Activated effector memory CD4-positive, alpha-beta T cell treated with Interleukin-2 at 50 U/mL for 16 hours (primary cell): Measurements from ENCODE around the gene NIPAL3.
A peak's percentile ranks its signal among the peaks of the same experiment; 100 is the strongest.

ENCODE experiments used
- DNase-seq: peaks from one replicate; pipeline ENCODE4 v3.0.0-alpha.2; 2020

NIPAL3 gene

GRCh38 chr1:24415334-24415909 lies at the start of gene NIPAL3:
Gene NIPAL3, plus strand, starts transcription at chr1:24415802. Its CDS starts 3,746 bp downstream, at chr1:24419548.
- peak; percentile 95 for DNase-seq

DNA sequence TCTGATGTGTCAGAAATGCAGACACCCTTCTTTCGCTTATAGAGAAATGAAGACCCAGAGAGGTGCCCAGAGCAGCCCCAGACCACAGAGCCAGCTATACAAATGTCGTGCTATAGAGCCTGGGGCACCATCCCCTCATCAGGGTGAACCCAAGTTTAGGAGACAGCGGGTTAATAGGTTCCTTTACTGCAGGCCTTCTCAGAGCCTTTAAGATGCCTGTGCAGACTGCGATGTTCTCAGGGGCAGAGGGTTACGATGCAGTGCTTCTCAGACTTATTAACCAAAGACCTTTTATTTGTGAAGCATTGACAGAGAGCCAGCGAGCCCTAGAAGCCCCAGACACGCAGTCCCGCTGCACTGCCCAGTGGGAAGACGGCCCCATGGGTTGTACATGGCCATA lies 48.9 kb upstream of the NIPAL3 start:
- DNase-seq, result no peak

DNA sequence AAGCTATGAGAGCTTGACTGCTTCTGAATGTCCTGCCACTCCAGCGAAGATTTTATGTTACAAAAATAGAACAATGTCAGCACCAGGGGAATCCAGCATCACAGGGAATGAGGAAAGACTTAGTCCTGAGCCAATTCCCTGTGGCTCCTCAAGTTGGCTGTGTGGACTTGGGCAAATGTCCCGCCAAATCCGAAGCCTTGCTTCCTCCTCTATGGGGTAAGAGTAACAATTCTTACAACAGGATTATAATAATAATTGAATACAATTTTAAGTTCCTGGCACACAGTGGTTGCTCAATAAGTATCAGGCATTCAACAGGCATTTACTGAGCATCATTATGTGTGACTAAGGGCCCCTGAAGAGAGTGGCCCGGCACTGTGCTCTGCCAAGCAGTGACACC lies 46.4 kb upstream of the NIPAL3 start:
- no peak for DNase-seq

DNA sequence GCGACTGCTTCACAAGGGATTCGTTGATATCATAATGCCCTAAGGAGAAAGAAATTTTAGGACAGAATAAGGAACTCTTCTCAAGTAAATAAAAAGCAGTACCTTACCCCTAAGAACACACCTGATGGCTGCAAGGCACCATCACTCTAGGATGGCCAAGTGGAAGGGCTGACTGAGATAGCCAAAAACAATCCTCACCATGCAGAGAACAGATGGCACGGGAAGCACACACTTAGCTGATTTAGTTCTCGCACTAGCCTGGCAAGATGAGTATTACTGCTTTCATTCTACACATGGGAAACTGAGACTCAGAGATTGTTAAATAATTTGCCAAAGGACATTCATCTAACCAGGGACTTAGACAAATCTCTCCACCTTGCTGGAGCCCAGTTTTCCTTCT lies 45.8 kb upstream of the NIPAL3 start:
- DNase-seq, result no peak

DNA sequence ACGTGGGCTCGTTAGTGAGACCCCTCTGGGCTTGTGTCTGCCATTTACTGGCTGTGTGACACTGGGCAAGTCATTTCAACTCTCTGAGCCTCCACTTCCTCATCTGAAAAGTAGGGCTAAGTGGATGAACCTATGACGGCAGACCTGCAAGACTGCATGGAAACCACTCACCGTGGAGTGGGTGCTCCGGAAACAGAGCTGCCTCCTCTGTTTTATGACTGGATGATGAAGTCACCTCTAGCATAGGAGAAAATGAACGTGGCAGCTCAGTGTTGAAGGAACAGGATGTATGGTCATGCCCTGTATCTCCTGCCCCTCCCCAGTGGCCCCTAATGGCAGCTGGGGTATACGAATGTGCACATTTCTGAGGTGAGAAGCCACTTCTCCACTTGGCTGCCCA lies 42.6 kb upstream of the NIPAL3 start:
- no peak for DNase-seq

GRCh38 chr1:24373710-24374109 lies 41.9 kb upstream of the NIPAL3 start:
- no peak for DNase-seq

- no peak for DNase-seq
These were observed 40.5 kb upstream of the NIPAL3 start for GRCh38 chr1:24374891-24375786.

DNA sequence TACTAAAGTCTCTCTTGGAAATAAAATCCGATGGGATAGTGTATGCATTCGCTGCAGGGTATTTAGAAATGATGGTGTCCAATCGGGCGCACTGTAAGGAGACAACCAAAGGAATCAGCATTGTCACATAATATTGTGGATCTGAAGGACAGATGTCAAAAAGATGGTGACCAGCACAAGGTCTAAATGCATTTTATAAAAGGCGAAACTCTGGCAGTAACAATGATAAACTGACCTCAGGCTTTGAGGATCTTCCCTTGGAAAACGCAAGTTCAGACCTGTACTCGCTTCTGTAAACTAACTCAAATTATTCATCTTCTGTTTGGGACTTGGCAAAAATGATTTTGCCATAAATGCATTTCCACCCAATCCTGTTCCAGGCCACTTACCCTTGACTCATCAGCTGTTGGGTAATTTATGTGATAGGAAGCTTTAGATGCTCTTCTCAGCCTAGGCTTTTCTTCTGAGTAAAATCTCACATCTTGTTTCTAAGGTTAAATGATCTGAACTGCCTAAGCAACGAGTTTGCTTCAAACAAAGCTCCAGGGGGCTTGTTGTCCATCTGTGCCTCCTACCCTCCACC lies 35.8 kb upstream of the NIPAL3 start:
- DNase-seq, result no peak

GRCh38 chr1:24380508-24380907 lies 35.1 kb upstream of the NIPAL3 start:
- no peak for DNase-seq

DNA sequence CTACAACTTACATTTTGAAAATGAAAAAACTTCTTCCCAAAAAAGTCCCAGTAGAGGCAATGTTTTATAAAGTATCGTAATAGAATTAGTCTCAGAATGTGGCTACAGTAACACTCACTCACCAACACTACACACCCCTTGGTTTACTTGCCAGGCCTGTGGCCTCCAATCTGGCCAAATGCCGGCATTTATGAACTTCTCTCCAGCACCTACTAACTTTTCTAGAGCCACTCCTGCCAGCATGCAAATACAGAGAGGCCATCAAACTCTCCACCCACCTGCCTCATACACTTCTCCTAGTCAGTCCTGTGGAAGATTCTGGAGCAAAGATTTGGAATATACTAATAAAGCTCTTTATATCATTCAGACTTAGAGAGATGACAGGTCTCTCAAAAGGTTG lies 34.3 kb upstream of the NIPAL3 start:
- DNase-seq, result no peak

DNA sequence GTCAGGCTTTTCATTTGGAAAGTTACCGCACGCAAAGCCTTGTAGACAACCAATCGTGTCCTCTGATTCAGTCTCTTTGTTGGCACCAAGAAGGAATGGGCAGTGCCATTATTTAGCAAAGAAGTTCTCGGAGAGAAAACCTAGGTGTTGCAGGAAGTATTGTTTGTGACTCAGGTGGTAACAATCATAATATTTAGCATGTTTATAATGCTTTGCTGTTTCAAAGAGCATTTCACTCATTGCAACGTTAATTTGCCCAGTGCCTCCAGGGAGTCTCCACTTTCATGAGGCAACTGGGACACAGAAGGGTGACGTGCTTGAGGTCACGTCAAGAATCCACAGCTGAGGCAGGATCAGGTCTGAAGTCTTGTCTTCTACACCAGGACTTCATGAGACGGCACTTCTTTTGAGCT lies 33.4 kb upstream of the NIPAL3 start:
- no peak for DNase-seq

DNA sequence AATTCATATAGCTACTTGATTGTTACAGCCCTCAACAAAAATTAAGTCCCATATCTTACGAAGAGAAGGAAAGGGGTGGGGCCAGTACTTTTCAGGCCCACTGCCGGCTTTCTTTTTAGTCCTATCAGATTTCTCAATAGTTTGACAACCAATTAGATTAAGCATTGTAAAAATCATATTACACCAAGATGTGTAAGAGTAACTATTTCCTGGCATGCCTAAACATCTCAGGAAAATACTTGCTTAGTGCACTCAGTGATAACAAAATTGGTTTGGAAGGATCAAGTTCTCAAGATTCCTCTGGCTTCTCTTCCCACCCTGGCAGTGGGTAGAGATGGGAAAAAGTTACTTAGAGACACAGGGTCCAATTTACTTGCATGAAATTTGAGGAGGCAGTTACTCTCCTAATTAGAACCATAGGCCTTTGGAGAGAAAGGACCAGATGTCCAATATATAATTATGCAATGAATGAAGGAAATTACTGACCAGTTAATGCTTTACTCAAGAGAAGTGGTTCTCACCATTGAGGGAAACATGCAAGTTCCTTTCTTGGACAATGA lies 32.1 kb upstream of the NIPAL3 start:
- DNase-seq, result no peak

GRCh38 chr1:24384251-24385090 lies 31.1 kb upstream of the NIPAL3 start:
- DNase-seq, result no peak

DNA sequence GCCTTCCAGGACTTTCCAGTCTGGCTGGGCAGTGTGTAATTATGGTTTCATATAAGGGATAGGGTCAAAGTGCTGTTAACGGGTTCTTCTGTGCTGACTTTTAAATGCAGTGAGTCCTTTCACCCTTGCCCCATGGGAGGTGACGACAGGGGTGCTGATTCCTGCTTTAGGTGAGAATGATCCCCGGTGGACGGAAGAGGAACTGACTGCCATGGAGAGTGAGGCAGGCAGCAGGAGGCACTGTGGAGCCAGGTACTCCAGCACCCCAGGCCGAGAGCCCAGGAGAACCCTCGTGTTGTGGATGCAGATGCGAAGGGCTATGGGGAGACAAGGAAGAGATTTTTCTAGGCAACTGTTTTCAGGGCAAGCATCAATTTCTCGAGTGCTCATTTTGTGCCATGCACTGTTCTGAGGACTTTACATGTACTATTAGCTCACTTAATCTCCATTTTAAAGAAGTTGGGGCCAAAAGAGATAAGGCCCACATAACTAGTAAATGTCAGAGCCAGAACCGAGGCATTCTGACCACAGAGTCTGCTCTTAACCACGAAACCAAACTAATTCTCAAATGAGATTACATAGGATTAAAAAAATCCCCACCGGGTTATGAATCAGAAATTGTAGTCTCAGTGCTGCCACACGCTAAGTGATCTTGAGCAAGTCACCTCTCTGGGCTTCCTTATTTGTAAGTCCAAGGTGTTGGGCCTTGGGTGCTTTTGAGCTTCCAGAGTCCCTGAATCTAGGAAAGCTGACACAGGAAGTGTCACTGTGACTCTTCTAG lies 30.3 kb upstream of the NIPAL3 start:
- no peak for DNase-seq

DNA sequence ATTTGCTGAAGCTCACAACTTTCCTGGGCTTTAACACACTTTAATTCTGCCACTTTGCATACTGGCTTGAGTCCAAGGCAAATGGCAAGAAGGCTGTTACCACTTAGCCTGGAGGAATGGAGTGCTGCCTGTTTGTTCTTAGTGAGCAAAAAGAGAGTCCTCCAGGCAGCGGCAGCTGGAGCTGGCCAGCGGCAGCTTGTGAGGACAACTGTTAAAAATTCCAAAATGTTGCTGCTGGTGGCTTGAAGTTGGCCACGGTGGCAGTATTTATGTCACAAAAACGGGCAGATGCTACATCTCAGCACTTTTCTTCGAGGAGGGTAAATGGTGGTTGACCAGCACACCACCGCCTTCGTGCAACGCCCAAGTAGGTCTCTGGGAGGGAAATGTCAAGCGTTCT lies 29.4 kb upstream of the NIPAL3 start:
- no peak for DNase-seq

DNA sequence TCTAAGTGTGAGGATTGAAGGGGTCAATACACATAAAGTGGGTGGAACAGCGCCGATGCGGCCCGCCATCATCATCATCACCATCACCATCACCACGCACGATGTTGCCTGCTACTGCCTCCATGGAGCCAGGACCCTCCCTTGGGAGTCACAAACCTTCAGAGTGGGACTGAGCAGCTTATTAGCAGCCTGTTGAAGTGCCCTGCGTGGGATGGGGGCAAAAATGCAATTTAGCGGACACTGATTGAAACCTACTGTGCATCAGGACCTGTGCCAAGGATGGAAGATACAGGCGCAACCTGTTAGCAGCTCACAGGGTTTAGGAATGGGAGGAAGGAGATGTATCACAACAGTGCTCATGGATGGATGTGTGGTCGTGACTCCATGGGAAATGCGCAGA lies 28.7 kb upstream of the NIPAL3 start:
- no peak for DNase-seq

DNA sequence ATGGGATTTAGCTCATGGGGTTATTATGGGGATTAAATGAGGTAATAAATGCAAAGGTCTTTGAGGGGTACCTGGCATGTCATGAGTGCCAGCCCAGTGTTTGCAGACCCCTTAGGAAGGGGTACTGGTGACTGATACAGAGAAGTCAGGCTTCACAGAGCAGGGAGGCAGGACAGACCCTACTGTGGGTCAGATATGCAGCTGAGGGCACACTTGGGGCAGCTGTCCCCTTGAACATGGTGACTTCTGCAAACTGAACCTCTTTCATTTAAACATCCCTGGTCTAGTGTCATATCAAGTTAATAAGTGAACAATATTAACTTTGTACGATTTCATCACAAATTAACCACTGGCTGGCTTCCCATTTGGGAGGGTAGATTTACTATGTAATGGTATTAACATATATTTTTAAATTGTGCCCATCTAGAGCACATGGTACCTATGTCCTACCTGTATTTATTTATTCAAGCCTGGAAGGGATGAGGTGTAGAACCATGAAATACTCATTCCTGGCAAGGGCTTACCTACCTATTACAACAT lies 27.9 kb upstream of the NIPAL3 start:
- DNase-seq, result no peak

DNA sequence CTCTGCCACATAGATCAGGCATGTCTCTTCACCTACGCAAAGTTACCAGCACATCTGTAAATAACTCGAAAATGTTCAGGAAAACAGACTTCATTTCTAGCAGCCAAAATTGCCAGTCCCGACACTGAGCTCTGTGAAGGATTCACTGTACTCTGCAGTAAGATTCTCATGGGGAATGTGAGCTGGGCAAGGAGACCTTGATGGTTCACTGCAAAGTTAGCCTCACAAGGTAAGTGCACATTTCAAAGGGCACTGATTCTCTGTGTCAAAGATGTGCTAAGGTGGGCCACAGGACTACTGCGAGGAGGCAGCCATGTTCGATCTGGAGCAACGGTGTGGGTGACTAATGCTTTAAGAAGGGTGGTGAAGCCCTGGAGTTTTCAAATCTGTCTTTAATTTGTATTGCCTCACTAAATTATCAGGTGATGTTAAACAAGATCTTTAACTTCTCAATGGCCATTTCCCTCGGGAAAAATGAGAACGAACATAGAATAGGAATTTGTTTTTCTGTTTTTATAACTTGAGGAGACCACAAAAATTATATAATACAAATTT lies 27.2 kb upstream of the NIPAL3 start:
- DNase-seq, result no peak

DNA sequence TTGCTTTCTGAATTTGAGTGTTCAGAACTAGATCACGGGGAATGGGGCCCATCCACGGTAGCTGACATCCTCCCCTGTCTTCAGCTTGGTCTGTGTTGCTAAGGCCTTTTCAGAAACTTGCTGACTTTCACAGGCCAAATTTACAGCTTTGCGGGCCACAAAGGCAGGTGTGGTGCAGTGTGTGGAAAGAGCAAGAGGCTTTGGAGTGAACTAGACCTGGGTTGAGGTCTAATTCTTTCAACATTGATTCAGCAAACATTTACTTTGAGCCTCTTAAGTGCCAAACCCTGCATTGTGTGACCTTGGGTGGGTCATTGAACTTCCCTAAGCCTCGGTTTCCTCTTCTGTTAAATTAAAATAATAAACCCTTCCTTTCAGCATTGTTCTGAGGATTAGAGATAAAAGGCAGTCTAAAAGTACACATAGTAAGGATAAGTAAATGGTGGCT lies 26.3 kb upstream of the NIPAL3 start:
- DNase-seq, result no peak

DNA sequence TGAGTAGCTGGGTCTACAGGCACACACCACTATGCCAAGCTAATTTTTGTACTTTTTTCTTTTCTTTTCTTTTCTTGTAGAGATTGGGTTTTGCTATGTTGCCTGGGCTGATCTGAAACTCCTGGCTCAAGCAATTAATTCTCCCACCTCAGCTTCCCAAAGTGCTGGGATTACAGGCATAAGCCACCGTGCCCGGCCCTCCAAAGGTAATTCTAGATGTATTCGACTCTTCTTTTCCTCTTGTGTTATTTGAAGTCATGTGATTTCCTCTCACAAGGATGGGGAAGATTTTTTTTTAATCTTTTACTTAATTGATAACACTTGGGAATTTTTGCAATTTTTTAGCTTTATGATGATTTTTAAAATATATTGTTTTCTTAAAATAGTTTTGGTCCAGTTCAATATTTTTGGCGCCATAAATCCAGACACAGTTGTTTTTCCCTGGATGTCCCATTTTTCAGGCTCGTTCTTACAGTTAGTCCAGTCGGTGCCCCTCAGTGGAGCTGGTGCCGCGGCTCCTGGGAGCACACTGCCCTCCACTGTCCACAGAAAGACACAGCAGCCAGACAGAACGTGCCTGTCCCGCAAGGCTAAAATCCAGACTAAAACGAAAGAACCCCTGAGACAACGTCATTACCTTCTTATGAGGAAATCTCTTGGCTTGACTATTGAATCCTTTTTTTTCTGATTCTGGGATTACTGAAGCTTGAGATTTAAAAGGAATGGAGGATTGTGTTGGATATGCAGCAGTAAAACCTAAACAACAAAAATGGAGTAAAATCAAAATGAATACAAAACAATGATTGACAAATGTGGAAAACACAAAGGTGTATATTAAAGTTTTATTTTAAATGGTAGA lies 24.4 kb upstream of the NIPAL3 start:
- peak; percentile 58 for DNase-seq
